H4 (cell line): ENCODE measurements around the gene CD28. TPM values are rescaled to one million over a fixed set of nuclear protein-coding genes. Genes with fewer than 3 reads are reported as not detected.
"Not testable (repeated sequence)": the region's sequence is repeated elsewhere in the genome, so short reads cannot be mapped to it uniquely, and the experiment has no call there.

Experiments
- DNase-seq: peaks from one replicate; pipeline ENCODE4 v3.0.0-alpha.2; 2015; ENCODE audit warnings: low spot score
- total RNA-seq: library from RNA; depleted of rRNA; stranded (reverse); fragments of >200 nt; shearing (Covaris generic); gene quantifications from 2 replicates; pipeline ENCODE4 v1.2.3, GENCODE V29; 2014

The CD28 gene
- total RNA-seq, 1 experiment from 2014 or later, result not detected

DNA sequence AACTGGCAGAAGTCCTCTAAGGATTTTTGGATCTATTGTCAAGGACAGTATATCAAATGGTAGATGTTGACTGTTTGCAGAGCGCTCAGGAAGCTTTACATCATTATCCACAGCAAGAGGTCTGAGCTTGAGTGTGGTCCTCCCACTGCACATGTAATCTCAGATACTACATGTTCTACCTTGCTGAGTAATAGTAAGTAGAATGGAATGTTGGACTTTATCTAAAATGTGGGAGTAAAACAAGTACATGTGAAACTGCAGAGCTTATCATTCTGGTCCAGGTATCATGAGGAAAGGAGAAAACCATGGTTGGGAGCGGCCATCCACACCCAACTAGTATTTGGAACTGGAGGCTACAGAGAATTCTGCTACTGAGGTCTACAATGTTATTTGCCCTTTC is 19.3 kb upstream of the CD28 start:
- DNase-seq, result no peak

DNA sequence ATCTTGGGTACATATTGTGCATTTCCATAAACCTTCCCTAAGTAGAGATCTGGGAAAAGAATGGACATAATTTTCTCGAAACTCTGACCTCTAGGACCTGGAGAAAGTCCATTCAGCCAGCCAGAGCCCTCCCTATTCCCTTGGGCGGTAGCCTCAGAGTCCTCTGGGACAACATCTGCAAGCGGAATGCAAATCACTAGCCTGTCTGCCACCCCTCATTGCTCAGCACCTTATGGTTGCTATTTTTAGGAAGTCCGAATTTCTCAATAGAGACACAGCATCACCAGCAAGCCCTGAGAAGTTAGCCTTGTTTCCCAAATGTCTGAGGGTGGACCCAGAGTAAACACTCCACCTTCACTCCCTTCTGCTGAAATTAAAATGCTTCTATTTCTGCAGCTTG is 17.6 kb upstream of the CD28 start:
- no peak for DNase-seq

DNA sequence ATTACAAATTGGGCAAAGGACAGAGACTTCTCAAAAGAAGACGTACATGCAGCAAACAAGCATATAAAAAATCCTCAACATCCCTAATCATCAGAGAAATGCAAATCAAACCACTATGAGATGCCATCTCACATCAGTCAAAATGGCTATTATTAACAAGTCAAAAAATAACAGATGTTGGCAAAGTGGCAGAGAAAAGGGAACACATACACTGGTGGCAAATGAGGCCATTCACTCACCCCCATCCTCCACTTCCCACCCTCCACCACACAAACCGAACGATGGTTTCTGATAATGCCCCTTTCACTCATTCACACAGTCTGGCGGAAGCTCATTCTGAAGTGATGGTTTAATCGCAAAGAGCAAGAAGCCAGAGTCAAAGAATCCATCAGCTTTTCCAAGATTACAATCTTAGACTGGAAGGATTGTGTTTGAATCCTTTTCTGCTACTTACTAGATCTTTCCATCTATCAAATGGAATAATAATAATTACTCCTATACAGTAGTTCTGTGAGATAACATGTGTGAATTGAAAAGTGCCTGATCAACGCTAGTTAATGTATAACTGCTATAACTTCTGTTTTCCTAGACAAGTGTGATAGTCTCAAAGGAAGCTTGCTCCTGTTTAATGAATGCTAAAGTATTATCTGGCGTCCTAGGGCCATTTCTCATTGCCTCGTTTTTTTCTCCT is 16.9 kb upstream of the CD28 start:
- no peak for DNase-seq

DNA sequence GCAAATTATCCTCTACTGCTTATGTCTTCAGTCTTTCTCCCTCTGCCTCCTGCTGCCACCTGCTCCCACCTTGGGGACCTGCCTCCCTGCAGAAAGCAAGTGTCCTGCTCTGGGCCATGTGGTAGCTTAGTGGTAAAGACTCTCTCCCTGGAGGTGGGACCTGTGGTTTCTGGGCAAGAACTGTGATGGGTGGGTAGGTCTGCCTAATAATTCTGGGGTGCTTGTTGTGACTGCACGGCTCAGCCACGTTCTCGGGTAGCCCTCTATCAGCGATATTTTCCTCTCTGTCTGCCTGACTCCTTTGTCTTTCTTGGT is 16.4 kb upstream of the CD28 start:
- no peak for DNase-seq

DNA sequence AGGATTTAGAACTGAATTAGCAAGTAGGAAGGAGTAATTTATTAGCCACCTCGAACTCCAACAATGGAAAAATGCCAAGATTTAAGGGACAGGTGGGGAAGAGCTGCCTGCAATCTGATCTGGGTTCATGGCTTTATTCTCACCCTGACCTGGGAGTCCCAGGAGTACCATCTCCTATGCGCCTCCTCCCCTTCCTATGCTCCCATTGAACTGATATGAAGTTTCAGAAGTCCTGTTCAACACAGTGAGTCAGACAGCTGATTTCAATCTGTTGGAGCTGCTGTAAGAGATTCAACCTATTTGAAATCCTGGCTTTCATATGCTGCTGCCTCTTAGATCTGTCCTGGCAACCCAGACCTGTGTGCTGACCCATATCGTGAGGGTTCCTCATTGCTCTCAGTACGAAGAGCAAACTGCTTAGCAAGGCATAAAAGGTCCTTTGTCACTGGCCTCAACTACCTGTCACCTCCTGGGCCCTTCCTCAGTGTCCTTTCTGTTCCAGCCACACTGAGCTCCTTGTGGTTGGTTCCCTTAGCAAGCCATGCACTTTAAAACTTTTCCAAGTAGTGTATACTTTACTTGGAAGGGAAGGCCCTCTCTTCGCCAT is 15.9 kb upstream of the CD28 start:
- no peak for DNase-seq

GRCh38 chr2:203691149-203691548 is 15.3 kb upstream of the CD28 start:
- no peak for DNase-seq

GRCh38 chr2:203692031-203692710 is 14.3 kb upstream of the CD28 start:
- no peak for DNase-seq

- no peak for DNase-seq
Observed at GRCh38 chr2:203693242-203693879, 13.1 kb upstream of the CD28 start.

DNA sequence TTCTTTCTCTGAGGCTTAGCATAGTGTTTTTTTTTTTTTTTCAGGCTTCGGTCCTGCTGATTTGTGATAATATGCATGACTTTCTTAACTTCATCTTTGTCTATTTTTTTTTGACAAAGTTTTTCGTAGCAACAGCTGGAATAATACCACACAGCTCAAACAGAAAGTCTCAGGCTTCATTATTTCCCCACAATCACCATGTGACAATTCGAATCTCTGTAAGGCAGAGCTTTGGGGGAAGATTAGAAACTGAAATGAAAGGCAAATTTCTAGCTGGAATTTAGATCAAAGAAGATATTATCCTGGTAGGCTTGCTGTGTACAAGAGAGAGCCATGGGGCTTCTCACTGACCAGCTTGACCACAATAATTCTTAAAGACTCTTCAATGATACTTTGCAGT is 12.2 kb upstream of the CD28 start:
- no peak for DNase-seq

GRCh38 chr2:203697190-203697589 is 9.2 kb upstream of the CD28 start:
- no peak for DNase-seq

- not testable (repeated sequence) for DNase-seq
Observed at GRCh38 chr2:203697763-203698162, 8.7 kb upstream of the CD28 start.

DNA sequence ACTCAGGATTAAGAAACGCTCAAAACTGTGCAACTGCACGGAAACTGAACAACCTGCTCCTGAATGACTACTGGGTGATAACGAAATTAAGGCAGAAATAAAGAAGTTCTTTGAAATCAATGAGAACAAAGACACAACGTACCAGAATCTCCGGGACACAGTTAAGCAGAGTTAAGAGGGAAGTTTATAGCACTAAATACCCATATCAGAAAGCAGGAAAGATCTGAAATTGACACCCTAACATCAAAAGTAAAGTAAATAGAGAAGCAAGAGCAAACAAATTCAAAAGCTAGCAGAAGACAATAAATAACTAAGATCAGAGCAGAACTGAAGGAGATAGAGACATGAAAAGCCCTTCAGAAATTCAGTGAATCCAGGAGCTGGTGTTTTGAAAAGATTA is 8.0 kb upstream of the CD28 start:
- not testable (repeated sequence) for DNase-seq

GRCh38 chr2:203704430-203704829 is 2.0 kb upstream of the CD28 start:
- no peak for DNase-seq

- no peak for DNase-seq
Observed at GRCh38 chr2:203705178-203705577, 1.3 kb upstream of the CD28 start.

DNA sequence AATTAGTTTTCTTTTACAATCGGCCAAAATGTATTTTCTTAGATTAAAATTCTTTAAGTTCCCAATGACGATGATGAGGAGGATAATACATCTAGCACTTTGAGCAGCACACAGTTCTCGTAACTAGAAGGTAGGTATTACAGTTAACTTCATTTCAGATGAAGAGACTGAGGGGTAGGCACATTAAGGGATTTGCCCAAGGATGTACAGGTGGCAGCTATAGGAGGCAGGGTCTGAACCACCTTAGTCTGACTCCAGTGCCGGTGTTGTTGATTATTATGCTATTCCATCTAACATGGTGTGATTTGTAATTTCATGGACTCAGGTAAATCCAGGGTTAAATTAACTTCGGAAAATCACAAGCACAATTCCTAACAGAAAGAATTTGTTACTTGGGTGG is 1.1 kb downstream of the CD28 start:
- DNase-seq, result no peak

GRCh38 chr2:203708846-203709396 is 2.5 kb downstream of the CD28 start:
- DNase-seq, result no peak

GRCh38 chr2:203709416-203710040 is 3.1 kb downstream of the CD28 start:
- no peak for DNase-seq

DNA sequence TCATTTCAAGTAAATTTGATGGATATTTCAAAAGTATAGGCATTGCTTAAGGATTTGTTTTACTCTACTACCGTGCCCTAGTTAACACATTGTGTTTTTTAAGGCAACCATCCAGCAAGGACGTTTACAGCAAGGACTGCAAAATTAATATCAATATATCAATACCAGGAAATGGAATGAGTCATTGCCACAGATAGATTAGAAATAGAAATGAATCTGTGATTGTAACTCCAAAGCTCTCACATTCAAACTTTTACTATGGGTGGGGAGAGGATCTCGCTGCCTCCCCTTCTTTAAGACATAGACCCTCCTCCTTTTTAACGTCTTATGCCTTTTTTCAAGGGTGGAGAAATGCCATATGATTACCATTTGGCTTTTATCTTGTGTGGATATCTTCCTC is 3.8 kb downstream of the CD28 start:
- DNase-seq, result no peak

DNA sequence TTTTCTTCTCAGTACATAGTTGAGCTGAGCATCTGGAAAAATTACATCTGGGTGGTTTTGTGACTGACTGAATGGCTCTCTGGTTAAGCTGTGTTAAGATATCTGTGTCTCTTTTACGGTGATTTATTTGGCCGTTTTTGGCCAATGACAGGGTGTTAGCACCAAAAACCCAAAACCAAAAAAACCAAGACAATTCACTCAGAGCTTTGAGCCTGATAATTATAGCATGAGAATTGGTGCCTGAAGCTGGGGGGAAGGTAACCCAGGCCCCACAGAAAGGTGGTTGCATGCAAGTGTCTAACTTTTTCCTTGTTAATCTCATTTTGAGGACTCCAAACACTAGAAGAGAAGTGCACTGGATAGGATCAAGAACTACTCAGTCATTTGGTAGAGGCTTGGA is 4.5 kb downstream of the CD28 start:
- no peak for DNase-seq

- DNase-seq, result no peak
Observed at GRCh38 chr2:203711399-203711798, 5.0 kb downstream of the CD28 start.

DNA sequence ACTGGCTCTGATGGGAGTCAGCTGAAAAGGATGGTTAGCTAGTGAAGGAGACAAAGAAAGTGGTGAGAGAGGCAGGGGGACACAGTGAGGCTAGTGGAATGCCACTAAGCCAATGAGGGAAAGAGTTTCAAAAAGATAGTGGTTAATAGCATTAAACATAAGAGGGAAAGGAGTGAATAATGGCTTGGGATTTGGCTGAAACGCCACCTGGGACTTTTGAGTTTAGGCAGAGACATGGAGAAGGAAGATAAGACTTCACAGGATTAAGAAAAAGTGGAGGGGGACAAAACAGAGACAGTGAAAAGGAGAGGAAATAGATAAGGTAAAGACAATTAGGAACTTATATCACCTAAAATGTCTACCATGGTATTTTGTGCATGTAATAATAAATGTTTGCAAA is 6.9 kb downstream of the CD28 start:
- no peak for DNase-seq

- no peak for DNase-seq
Observed at GRCh38 chr2:203714112-203714511, 7.7 kb downstream of the CD28 start.
